HG03280 (cell line): ENCODE results near the gene L2HGDH.
A peak's percentile ranks its signal among the peaks of the same experiment; 100 is the strongest.

ENCODE experiments used
- ATAC-seq: cut with Tn5 transposase; IDR thresholded peaks from one replicate; pipeline ENCODE4 v1.9.1; 2021; ENCODE audit warnings: mild to moderate bottlenecking, moderate library complexity; ENCODE audit not compliant: unreplicated experiment

The L2HGDH gene

DNA sequence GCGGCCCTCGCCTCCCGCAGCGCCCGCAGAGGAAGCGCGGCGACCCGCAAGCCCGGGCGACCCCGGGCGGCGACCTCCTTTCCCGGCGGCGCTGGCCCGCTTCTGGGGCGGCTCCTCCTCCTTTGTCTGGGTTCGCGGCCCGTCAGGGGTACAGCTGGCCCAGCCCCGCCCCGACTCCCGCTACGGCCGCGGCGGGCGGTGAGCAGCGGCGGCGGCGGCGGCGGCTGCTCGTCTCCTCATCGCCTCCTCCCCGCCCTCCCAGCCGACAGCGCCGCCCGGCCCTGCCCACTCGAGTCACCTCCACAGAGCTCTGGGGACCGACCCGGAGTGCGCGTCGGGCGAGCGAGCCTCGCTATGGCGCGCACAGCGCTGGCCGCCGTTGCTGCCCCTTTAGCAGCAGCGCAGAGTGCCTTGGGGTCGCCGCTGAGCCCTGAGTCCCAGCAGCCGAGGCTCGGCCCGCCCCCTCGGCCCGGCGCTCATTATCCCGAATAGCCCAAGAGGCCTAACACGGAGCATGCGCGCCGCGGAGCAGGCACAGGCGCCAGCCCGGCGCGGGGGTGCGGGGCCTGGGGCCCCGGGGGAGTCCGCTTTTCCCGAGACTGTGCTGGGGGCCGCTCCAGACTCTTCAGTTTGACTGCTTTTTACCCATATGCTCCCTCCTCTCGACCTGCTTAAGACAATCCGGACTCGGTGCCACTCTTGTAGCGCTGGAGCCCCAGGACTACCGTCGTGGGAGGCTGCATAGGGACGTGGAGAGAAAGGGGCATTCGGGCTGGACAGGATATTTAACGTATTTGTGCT, 80.4 kb downstream of the L2HGDH start, which contains the start of gene SOS2:
TSS of gene SOS2 (minus strand) at position 104 of the 801 bp plus-strand sequence. CDS start 295 bp downstream, outside the sequence.
- peak; percentile 84 for ATAC-seq

- peak; percentile 36 for ATAC-seq
Measured at GRCh38 chr14:50230701-50231474, 81.1 kb downstream of the L2HGDH start.

DNA sequence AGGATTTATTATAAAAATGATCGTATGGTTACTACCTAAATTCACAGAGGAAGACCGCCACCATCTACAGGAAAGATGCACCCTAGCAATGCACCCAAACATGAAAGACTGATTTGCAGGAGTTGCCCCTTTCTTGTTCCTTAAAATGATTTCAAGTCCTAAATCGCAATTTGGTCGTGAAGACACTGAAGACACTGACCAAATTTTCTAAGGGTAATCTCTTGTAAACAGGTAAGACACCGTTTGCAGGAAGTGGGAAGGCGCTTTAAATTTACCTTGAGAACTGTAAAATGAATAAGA, 81.7 kb downstream of the L2HGDH start:
- ATAC-seq = no peak

GRCh38 chr14:50229681-50230080, 82.3 kb downstream of the L2HGDH start:
- ATAC-seq = no peak

DNA sequence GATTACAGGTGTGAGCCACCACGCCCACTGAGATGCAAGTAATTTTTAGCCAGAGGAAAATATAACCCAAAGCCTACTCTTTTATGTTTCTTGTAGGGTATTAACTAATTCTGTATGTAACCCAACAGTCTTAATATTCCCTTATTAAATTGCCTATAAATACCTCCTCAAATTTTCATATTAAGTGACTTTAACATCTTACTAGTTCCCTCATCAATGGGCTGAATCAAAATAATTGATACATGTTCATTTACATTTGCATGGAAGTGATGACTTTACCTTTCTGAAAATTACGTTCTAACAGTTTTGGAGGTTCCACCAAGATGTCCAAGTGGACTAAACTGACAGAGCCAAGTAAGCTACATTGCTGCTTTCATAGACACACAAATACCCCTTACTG, 83.7 kb downstream of the L2HGDH start:
- ATAC-seq = no peak

GRCh38 chr14:50225974-50226297, 86.1 kb downstream of the L2HGDH start:
- ATAC-seq = no peak

DNA sequence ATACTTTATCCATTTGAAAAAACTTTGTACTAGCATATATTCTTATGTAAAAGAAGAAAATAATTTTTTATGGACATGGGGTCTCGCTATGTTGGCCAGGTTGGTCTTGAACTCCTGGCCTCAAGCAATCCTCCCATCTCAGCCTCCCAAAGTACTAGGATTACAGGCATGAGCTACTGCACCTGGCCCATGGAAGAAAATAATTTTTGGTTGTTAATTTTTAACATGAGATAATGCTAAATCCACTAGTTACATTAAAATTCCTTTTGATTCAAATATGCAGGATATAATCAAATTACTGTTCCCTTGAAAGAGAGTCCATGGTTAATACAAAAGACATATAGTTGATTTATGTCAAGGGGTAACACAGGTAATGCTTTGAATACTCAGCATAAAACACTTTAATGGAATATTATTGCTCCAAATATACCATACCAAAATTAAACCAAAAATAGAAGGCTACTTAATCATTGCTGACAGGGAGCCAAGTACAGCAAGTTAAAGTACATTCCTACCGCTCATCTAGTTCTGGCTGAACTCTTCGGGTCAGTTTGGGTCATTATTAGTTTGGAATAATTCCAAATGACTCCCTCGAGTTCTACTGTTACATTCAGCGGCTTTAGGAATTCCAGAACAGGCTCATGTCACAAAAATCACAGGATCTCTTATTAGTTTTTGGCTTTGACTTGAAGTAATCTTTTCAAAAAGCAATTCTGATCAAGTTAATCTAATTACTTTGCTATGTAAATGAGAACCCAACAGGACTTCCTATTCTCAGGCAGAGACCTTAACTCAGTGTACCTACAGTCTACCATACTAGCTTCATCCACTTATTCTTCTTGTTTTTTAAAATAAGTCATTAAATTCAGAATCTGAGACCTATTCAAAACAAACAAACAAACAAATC, 86.7 kb downstream of the L2HGDH start:
- no peak for ATAC-seq

- no peak for ATAC-seq
Measured at GRCh38 chr14:50222055-50222613, 89.9 kb downstream of the L2HGDH start.

DNA sequence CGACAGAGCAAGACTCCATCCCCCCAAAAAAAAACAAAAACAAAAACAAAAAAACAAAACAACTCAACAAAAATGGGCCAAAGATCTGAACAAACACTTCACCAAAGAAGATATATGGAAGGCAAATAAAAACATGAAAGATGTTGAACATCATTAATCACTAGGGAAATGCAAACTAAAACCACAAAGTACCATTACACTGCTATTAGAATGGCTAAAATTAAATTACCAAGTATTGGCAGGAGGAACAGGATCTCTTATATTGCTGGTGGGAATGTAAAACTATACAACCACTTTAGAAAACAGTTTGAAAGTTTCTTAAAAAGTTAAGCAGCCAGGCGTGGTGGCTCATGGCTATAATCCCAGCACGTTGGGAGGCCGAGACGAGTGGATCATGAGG, 93.5 kb downstream of the L2HGDH start:
- ATAC-seq = no peak

DNA sequence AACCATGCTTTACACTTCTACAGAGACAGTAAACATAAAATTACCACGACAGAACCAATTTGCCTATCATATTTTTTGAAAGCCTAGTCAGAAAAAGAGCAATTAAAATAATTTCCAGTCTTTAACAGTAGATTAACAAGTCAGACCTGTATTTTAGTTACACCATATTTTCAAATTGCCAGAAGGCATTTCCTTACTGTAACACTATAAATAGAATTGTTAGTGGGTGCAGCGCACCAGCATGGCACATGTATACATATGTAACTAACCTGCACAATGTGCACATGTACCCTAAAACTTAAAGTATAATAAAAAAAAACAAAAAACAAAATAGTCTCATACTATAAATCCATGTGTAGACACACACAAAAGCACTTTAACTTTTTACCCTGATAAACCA, 96.6 kb downstream of the L2HGDH start:
- ATAC-seq = no peak

- ATAC-seq = no peak
Measured at GRCh38 chr14:50213795-50214194, 98.2 kb downstream of the L2HGDH start.

GRCh38 chr14:50212726-50213125, 99.3 kb downstream of the L2HGDH start:
- no peak for ATAC-seq

- ATAC-seq = no peak
Measured at GRCh38 chr14:50210074-50210473, 102.0 kb downstream of the L2HGDH start.

- ATAC-seq = no peak
Measured at GRCh38 chr14:50198499-50198898, 113.5 kb downstream of the L2HGDH start.

DNA sequence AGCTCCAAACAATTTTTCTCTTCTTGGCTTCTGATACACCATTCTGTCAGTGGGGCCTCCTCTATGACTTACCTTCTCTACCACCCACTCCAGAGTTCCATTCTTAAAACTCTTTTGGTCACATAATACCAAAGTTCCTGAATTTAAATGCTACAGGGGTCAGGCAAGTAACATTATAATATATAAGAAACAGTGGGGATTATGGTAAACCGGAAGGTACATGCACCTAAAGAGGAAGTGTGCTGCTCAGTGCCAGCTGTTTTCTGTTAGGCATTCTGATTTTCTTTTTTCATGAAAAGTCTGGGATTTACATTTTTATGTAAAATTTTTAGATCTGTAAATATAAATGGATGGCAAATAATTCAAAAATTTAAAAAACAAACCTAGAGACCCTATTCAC, 120.5 kb downstream of the L2HGDH start:
- no peak for ATAC-seq
